SK-N-SH treated with all-trans-retinoic acid at 6 μM for 48 hours (cell line): ENCODE results near the gene BAK1.

ENCODE experiments used
- ARNTL ChIP-seq: fragments of 450-650 bp; formaldehyde crosslinking; IDR thresholded peaks from 2 replicates; pipeline ENCODE4 v1.5.0; 2020; ENCODE audit warnings: low read depth, mild to moderate bottlenecking, moderate library complexity, borderline replicate concordance
- PATZ1 ChIP-seq: fragments of 250-450 bp; sonication (Bioruptor Pico); IDR thresholded peaks from 2 replicates; pipeline ENCODE4 v1.8.0; 2020; ENCODE audit warnings: mild to moderate bottlenecking, moderate library complexity, borderline replicate concordance
- RARB ChIP-seq: fragments of 250-450 bp; sonication (Bioruptor Pico); IDR thresholded peaks from 2 replicates; pipeline ENCODE4 v1.8.0; 2021; ENCODE audit warnings: mild to moderate bottlenecking, moderate library complexity
- SNAI2 ChIP-seq: fragments of 250-450 bp; sonication (Bioruptor Pico); IDR thresholded peaks from 2 replicates; pipeline ENCODE4 v1.5.0; 2020; ENCODE audit warnings: mild to moderate bottlenecking, moderate library complexity
- TSHZ2 ChIP-seq: fragments of 250-450 bp; sonication (Bioruptor Pico); IDR thresholded peaks from 2 replicates; pipeline ENCODE4 v1.5.0; 2020; ENCODE audit warnings: mild to moderate bottlenecking, moderate library complexity
- ZFP3 ChIP-seq: fragments of 250-450 bp; sonication (Bioruptor Pico); IDR thresholded peaks from 2 replicates; pipeline ENCODE4 v1.5.0; 2020; ENCODE audit warnings: mild to moderate bottlenecking, moderate library complexity
- ZFP30 ChIP-seq: fragments of 450-650 bp; formaldehyde crosslinking; IDR thresholded peaks from 2 replicates; pipeline ENCODE4 v1.5.0; 2022; ENCODE audit warnings: mild to moderate bottlenecking, moderate library complexity
- ZNF565 ChIP-seq: fragments of 450-650 bp; formaldehyde crosslinking; conservative IDR thresholded peaks from 2 replicates; pipeline ENCODE4 v1.5.0; 2020; ENCODE audit warnings: low read depth, mild to moderate bottlenecking, moderate library complexity
- ZNF8 ChIP-seq: fragments of 450-650 bp; formaldehyde crosslinking; IDR thresholded peaks from 2 replicates; pipeline ENCODE4 v1.5.0; 2020; ENCODE audit warnings: mild to moderate bottlenecking, moderate library complexity
- TF ChIP-seq, protein P1 (sequence below): fragments of 250-450 bp; sonication (Bioruptor Pico); IDR thresholded peaks from 2 replicates; pipeline ENCODE4 v1.5.1; 2020; ENCODE audit warnings: low read depth, mild to moderate bottlenecking, moderate library complexity

GRCh38 chr6:33624856-33625255, 44.8 kb upstream of the BAK1 start:
- TF ChIP-seq TSHZ2 (CRISPR knock-in tag) (no peak), ZFP30 (CRISPR knock-in tag) (no peak), ZFP3 (no peak), PATZ1 (no peak), RARB (CRISPR knock-in tag) (no peak), ZNF565 (CRISPR knock-in tag) (no peak), SNAI2 (no peak), ARNTL (CRISPR knock-in tag) (no peak), ZNF8 (no peak)
- TF ChIP-seq, protein P1, sequence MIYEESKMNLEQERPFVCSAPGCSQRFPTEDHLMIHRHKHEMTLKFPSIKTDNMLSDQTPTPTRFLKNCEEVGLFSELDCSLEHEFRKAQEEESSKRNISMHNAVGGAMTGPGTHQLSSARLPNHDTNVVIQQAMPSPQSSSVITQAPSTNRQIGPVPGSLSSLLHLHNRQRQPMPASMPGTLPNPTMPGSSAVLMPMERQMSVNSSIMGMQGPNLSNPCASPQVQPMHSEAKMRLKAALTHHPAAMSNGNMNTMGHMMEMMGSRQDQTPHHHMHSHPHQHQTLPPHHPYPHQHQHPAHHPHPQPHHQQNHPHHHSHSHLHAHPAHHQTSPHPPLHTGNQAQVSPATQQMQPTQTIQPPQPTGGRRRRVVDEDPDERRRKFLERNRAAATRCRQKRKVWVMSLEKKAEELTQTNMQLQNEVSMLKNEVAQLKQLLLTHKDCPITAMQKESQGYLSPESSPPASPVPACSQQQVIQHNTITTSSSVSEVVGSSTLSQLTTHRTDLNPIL (CRISPR knock-in tag), result no peak
